Naive thymus-derived CD8-positive, alpha-beta T cell (primary cell): ENCODE data around the gene CRIP3. TPM values are rescaled to one million over a fixed set of nuclear protein-coding genes. Genes with fewer than 3 reads are reported as not detected.
A peak's percentile ranks its signal among the peaks of the same experiment; 100 is the strongest.
"Not testable (repeated sequence)": the region's sequence is repeated elsewhere in the genome, so short reads cannot be mapped to it uniquely, and the experiment has no call there.

Experiments
- ATAC-seq, 2 donors: fragments of 150-1000 bp; cut with Tn5 transposase in 1 of 2; sonication (Bioruptor Pico), chemical (Tn5 transposase) in 1 of 2; 1 replicate in 1 of 2; 2 replicates in 1 of 2; pipeline ENCODE4 v1.10.0; 2021; ENCODE audit warnings: mild to moderate bottlenecking in 2 of 2, moderate library complexity in 2 of 2
- POLR2A ChIA-PET: fragments of 350-600 bp; sonication (Branson Sonifier 250); formaldehyde crosslinking; loops from one replicate; lab custom pipeline; 2021; ENCODE audit warnings: antibody characterized with exemption; lab: Charles Lee
- DNase-seq, 10 donors: peaks; one replicate each; pipeline versions ENCODE4 v3.0.0 to v3.0.0-alpha.2; 2020 to 2022
- H3K27ac Mint-ChIP-seq, 10 donors: one replicate each; pipeline ENCODE4 v1.8.0; 2020 to 2022; ENCODE audit warnings: mild to moderate bottlenecking in 10 of 10, mixed read lengths in 10 of 10, moderate library complexity in 4 of 10, inconsistent platforms in 1 of 10
- H3K27me3 Mint-ChIP-seq, 5 donors: one replicate each; pipeline ENCODE4 v1.8.0; 2021 to 2022; ENCODE audit warnings: mixed read lengths in 5 of 5
- H3K36me3 Mint-ChIP-seq, 3 donors: one replicate each; pipeline ENCODE4 v1.8.0; 2020 to 2022; ENCODE audit warnings: mixed read lengths in 3 of 3, mild to moderate bottlenecking in 2 of 3, inconsistent platforms in 1 of 3
- H3K4me1 Mint-ChIP-seq, 4 donors: one replicate each; pipeline ENCODE4 v1.8.0; 2021 to 2022; ENCODE audit warnings: mixed read lengths in 4 of 4
- H3K4me3 Mint-ChIP-seq, 10 donors: one replicate each; pipeline ENCODE4 v1.8.0; 2020 to 2022; ENCODE audit warnings: mild to moderate bottlenecking in 10 of 10, mixed read lengths in 10 of 10, moderate library complexity in 6 of 10, inconsistent platforms in 1 of 10
- H3K9me3 Mint-ChIP-seq, 9 donors: one replicate each; pipeline ENCODE4 v1.8.0; 2020 to 2022; ENCODE audit warnings: mixed read lengths in 9 of 9, mild to moderate bottlenecking in 3 of 9, inconsistent platforms in 1 of 9, moderate library complexity in 1 of 9
- polyA plus RNA-seq, 3 donors: library from polyadenylated mRNA; unstranded; fragments of 300-500 nt; fragmentation: Illumina TruSeq; gene quantifications; one replicate each; pipeline ENCODE4 v1.2.3, GENCODE V29; 2021
- total RNA-seq, 8 experiments: library from RNA in 2 of 8; stranded (reverse) in 2 of 8; gene quantifications; one replicate each; pipeline ENCODE4 v1.2.3 and lab custom pipeline; 2021 to 2026

Gene CRIP3
- total RNA-seq = 1 to 10 TPM; 4.1 to 5.3 TPM
- not detected for polyA plus RNA-seq
- 0 to 0.60 (median 0.15) reads per million in 6 experiments for total RNA-seq (lab: John Stamatoyannopoulos, UW)

- Mint-ChIP-seq H3K4me1 (peaks cover 4 to 37% (median 9%) of the 10 kb centered on the region in 4 donors), H3K4me3 (peak within 1 kb of the TSS; percentile 77 to 85 (median 82)), H3K36me3 (no peaks in the 10 kb centered on the region), H3K27me3 (peaks cover 0 to 9% (median 0%) of the 10 kb centered on the region in 5 donors), H3K9me3 (no peaks in the 10 kb centered on the region), H3K27ac (peak within 1 kb of the TSS in 8 of 10 donors; percentile 5 to 80 (median 56))
- ATAC-seq = peak; percentile 87 to 90
- peak; percentile 25 to 75 (median 48) for DNase-seq
- POLR2A ChIA-PET = interaction anchor here (0.9 to 1.2 kb wide), 5 partner anchors 26 to 119 kb away, joined by 3 to 5 read pairs (median 3); partner anchors contain the start of genes ABCC10 and ZNF318
These were observed at the start of gene CRIP3 for GRCh38 chr6:43308101-43308989. TSS of gene CRIP3 (minus strand) at chr6:43308826. CDS start at chr6:43308792, 34 bp downstream.

GRCh38 chr6:43355862-43356590 is 47.4 kb upstream of the CRIP3 start:
- Mint-ChIP-seq H3K27me3 (no peaks in the 10 kb centered on the region), H3K27ac (peak overlapping the region in 1 of 10 donors; percentile 15), H3K9me3 (no peaks in the 10 kb centered on the region), H3K4me3 (no peak overlapping the region), H3K36me3 (peaks cover 17 to 87% (median 42%) of the 10 kb centered on the region in 3 donors), H3K4me1 (peaks cover 4 to 9% (median 6%) of the 10 kb centered on the region in 4 donors)
- ATAC-seq = peak in 1 of 2 donors; percentile 53
- no peak for DNase-seq
- POLR2A ChIA-PET = interaction anchor here (0.6 kb wide), 1 partner anchor 134 kb away, joined by 3 read pairs; no protein-coding TSS in a partner anchor

- Mint-ChIP-seq H3K36me3 (peaks cover 12 to 51% (median 32%) of the 10 kb centered on the region in 3 donors), H3K27ac (peak overlapping the region in 1 of 10 donors; percentile 61)
- POLR2A ChIA-PET, H3K9me3 Mint-ChIP-seq, H3K4me3 Mint-ChIP-seq, H3K27me3 Mint-ChIP-seq, H3K4me1 Mint-ChIP-seq, ATAC-seq, DNase-seq: not testable (repeated sequence)
These were observed 43.3 kb upstream of the CRIP3 start for GRCh38 chr6:43351951-43352350.

GRCh38 chr6:43347444-43347843 is 38.8 kb upstream of the CRIP3 start:
- Mint-ChIP-seq H3K9me3 (no peaks in the 10 kb centered on the region), H3K27me3 (no peaks in the 10 kb centered on the region), H3K4me1 (peaks cover 0 to 2% (median under 1%) of the 10 kb centered on the region in 4 donors), H3K4me3 (no peak overlapping the region), H3K27ac (no peak overlapping the region), H3K36me3 (peaks cover 16 to 49% (median 24%) of the 10 kb centered on the region in 3 donors)
- ATAC-seq = no peak
- POLR2A ChIA-PET = no interaction called here
- no peak for DNase-seq

GRCh38 chr6:43347021-43347420 is 38.4 kb upstream of the CRIP3 start:
- Mint-ChIP-seq H3K9me3 (no peaks in the 10 kb centered on the region), H3K27me3 (no peaks in the 10 kb centered on the region), H3K4me1 (peaks cover 0 to 2% (median 0%) of the 10 kb centered on the region in 4 donors), H3K4me3 (no peak overlapping the region), H3K36me3 (peaks cover 13 to 49% (median 23%) of the 10 kb centered on the region in 3 donors), H3K27ac (no peak overlapping the region)
- ATAC-seq = no peak
- POLR2A ChIA-PET = interaction anchor here (0.6 kb wide), 1 partner anchor 948 kb away, joined by 3 read pairs; no protein-coding TSS in a partner anchor
- DNase-seq = no peak

- POLR2A ChIA-PET = interaction anchor here (0.6 kb wide), 1 partner anchor 947 kb away, joined by 3 read pairs; no protein-coding TSS in a partner anchor
- not testable (repeated sequence) for DNase-seq, H3K4me1 Mint-ChIP-seq, ATAC-seq, H3K27ac Mint-ChIP-seq, H3K27me3 Mint-ChIP-seq, H3K9me3 Mint-ChIP-seq, H3K4me3 Mint-ChIP-seq
- peaks cover 13 to 49% (median 20%) of the 10 kb centered on the region in 3 donors for H3K36me3 Mint-ChIP-seq
These were observed 37.6 kb upstream of the CRIP3 start for GRCh38 chr6:43346243-43346642.

GRCh38 chr6:43339168-43339567 is 30.5 kb upstream of the CRIP3 start:
- no peak for DNase-seq
- Mint-ChIP-seq H3K27me3 (no peaks in the 10 kb centered on the region), H3K9me3 (no peaks in the 10 kb centered on the region), H3K4me1 (peaks cover 0 to 7% (median 2%) of the 10 kb centered on the region in 4 donors), H3K27ac (peak overlapping the region in 1 of 10 donors; percentile 56), H3K36me3 (peaks cover 17 to 79% (median 38%) of the 10 kb centered on the region in 3 donors), H3K4me3 (no peak overlapping the region)
- ATAC-seq = no peak
- POLR2A ChIA-PET = no interaction called here

- Mint-ChIP-seq H3K4me3 (no peak overlapping the region), H3K27me3 (no peaks in the 10 kb centered on the region), H3K9me3 (no peaks in the 10 kb centered on the region), H3K4me1 (peaks cover 0 to 7% (median 2%) of the 10 kb centered on the region in 4 donors), H3K36me3 (peaks cover 16 to 72% (median 38%) of the 10 kb centered on the region in 3 donors), H3K27ac (peak overlapping the region in 7 of 10 donors; percentile 0 to 73 (median 52))
- DNase-seq (no peak), ATAC-seq (no peak)
- POLR2A ChIA-PET = no interaction called here
These were observed 29.6 kb upstream of the CRIP3 start for GRCh38 chr6:43338243-43338642.

- Mint-ChIP-seq H3K4me3 (no peak overlapping the region), H3K4me1 (peaks cover 9 to 18% (median 11%) of the 10 kb centered on the region in 4 donors), H3K27ac (peak overlapping the region in 1 of 10 donors; percentile 25), H3K27me3 (no peaks in the 10 kb centered on the region), H3K36me3 (peaks cover 9 to 53% (median 25%) of the 10 kb centered on the region in 3 donors), H3K9me3 (no peaks in the 10 kb centered on the region)
- no peak for DNase-seq
- POLR2A ChIA-PET = no interaction called here
- ATAC-seq = no peak
These were observed 27.8 kb upstream of the CRIP3 start for GRCh38 chr6:43336382-43336781.

- POLR2A ChIA-PET = no interaction called here
These were observed 26.8 kb upstream of the CRIP3 start for GRCh38 chr6:43335469-43335868.

GRCh38 chr6:43334466-43335095 is 26.0 kb upstream of the CRIP3 start:
- Mint-ChIP-seq H3K27me3 (no peaks in the 10 kb centered on the region), H3K4me1 (peaks cover 11 to 23% (median 14%) of the 10 kb centered on the region in 4 donors), H3K36me3 (peaks cover 0 to 35% (median 10%) of the 10 kb centered on the region in 3 donors), H3K27ac (peak overlapping the region in 4 of 10 donors; percentile 48 to 79 (median 58)), H3K4me3 (no peak overlapping the region), H3K9me3 (no peaks in the 10 kb centered on the region)
- DNase-seq (peak in 1 of 10 donors; percentile 5), ATAC-seq (no peak)
- POLR2A ChIA-PET = interaction anchor here (0.6 to 1.3 kb wide), 2 partner anchors 26 to 101 kb away, joined by 3 read pairs; partner anchors contain the start of gene CRIP3

More at GRCh38 chr6:43335469-43335868, 26.8 kb upstream of the CRIP3 start:
- peak overlapping the region in 2 of 10 donors; percentile 24 to 40 for H3K27ac Mint-ChIP-seq
- ATAC-seq = no peak
- peaks cover 5 to 44% (median 19%) of the 10 kb centered on the region in 3 donors for H3K36me3 Mint-ChIP-seq
- DNase-seq = no peak
- no peaks in the 10 kb centered on the region for H3K27me3 Mint-ChIP-seq
- no peaks in the 10 kb centered on the region for H3K9me3 Mint-ChIP-seq
- H3K4me3 Mint-ChIP-seq = no peak overlapping the region
- H3K4me1 Mint-ChIP-seq = peaks cover 11 to 23% (median 14%) of the 10 kb centered on the region in 4 donors
